T-helper 9 cell (primary cell): Measurements from ENCODE around the gene SSBP3.

Experiments
- DNase-seq: peaks from one replicate; pipeline ENCODE4 v3.0.0-alpha.2; 2020

Gene SSBP3

GRCh38 chr1:54260810-54261209 is 145.4 kb downstream of the SSBP3 start:
- DNase-seq, result no peak

- DNase-seq, result no peak
These were observed 146.6 kb downstream of the SSBP3 start for GRCh38 chr1:54259546-54260140.

DNA sequence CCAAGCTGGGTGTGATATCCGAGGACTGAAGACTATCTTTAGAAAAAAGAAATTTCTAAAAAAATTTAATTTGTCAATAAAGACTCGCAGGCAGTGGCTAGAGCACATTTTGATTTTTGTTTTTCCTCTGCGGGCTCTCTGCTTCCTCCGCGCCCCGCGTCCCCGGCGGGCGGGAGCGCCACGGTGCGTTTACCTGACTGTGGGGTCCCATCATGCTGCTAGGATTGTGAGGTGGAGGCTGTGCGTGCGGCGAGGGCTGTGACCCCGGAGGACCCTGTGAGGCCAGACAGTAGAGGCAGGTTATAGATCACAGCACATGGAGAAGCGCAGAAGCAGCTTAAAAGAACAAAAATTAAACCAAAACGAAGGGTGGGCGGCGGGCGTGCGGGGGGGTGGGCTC is 148.3 kb downstream of the SSBP3 start:
- DNase-seq, result no peak

DNA sequence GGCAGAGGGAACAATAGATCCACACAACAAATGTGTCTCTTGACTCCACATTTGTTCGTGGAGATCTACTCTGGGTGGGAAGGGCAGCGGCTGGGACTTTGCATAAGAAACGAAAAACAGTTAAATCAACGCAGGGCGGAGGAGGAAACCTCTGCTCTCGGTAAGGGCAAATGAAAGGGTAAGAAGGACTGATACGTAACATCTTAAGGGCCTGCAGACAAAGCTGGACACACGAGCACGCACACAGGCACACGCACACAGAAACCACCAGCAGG is 148.9 kb downstream of the SSBP3 start:
- DNase-seq, result no peak

- DNase-seq, result no peak
These were observed 149.5 kb downstream of the SSBP3 start for GRCh38 chr1:54256522-54257345.

DNA sequence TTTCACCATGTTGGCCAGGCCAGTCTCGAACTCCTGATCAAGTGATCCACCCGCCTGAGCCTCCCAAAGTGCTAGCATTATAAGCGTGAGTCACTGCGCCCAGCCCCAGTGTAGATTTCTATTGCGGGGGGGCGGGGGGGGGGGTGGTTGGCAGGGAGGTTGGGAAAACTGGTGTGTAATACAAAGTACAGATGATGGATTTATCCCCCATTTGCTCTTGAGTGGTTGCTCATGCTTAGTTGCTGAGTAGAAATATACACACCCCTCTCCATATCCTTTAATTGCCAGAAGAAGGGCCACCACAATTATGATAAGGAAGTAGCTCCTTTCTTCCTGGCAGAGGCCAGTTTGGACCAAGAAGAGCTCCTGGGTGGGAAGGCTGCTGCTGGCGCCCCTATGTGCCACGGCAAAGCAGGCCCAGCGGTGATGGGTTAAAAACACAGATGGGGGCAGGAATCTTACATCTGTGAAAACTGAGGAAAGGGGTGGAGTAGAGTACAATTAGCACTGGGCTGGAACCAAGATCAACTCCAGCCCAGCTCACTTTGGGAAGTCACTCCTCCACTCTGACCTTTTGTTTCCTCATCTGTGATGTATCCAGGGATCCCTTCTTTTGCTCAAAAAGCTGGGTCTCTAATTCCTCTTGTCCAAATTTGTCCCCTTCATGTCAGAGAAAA is 151.0 kb downstream of the SSBP3 start:
- DNase-seq, result no peak

- no peak for DNase-seq
These were observed 152.1 kb downstream of the SSBP3 start for GRCh38 chr1:54254055-54254454.

DNA sequence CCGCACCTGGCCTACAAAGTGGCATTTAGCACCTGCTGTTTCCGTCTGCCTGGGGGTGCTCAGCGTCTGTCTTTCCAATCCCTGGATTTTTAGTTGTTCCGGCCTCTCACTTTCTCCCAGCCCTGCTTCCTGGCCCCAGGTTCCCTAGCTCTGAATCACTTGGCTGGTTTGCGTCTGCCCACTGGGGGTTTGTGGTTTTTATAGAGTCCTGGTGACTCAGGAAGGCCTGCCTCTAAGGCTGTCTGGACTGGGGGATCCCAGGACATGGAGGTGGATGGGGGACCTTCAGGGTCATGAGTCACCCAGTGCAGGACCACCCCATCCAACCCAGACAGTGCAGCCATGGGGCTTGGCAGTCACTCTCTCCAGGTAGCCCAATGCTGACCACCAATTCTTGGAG is 152.7 kb downstream of the SSBP3 start:
- DNase-seq, result no peak

DNA sequence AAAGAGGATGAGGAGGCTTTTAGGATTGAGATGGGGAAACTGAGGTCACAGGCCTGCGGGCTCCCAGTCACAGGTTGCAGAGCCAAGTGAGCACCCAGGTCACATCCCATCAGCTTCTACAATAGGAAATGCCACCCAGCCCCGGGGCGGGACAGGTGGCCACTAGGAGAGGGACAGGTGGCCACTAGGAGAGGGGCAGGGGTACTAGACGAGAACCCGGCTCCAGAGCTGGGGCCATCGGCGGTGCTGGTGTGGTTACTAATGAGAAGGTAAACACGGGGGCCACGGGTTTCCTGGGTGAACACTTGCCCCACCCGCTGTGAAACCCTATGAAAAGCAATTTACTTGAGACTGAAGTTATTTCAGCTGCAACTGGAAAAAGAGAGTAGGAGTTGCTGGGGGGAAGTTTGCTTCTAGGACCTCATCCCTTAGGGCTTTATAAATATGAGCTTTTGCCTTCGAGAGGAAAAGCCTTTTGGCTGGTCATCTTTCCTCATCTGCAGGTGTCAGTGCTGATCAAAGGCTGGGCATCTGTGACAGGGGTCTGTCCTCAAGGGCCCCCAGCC is 153.7 kb downstream of the SSBP3 start:
- DNase-seq, result no peak

DNA sequence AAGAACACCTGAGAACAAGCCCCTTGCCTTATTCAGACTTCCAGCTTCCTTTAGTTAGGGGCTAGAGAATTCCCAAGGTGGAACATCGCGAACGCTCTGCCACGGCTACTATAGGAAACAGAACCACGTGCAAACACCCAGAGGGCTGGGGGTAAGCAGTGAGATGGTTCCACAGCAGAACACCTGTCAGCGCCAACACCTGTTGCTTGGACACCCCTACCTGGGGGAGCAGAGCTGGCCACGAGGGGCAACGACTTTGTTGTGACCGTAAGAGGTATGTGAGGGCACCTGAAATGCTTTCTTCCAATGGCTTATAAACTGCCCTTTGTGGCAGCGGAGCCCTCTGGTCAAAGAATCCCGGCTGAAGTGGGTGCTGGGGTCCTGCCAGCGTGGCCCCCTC is 155.5 kb downstream of the SSBP3 start:
- DNase-seq, result no peak

DNA sequence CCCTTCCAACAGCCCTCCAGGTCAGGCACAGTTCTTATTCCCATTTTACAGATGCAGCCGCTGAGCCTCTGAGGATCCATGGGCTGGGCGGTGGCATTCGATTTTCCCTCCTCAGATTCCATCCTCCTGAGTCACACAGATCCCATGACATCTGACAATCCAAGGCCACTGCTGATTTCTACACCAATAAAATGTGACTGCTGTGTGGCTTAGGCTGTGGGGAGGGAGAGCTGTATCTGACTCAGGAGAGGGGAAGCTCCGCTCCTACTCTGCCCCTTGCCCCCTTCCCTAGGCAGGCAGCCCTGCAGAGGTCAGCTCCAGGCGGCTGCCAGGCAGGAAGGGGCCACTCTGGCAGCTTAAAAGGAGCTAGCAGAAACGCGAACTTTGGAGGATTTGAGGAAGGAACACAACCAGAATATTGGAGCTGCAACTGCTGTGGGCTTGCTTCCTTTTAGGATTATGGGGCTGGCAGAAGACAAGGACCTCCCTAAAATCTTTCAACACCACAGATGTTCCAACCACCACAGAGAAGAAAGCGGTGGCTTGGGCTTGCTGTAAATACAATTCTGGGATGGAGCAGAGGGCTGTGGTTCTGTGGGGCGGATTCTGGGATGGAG is 156.3 kb downstream of the SSBP3 start:
- no peak for DNase-seq

DNA sequence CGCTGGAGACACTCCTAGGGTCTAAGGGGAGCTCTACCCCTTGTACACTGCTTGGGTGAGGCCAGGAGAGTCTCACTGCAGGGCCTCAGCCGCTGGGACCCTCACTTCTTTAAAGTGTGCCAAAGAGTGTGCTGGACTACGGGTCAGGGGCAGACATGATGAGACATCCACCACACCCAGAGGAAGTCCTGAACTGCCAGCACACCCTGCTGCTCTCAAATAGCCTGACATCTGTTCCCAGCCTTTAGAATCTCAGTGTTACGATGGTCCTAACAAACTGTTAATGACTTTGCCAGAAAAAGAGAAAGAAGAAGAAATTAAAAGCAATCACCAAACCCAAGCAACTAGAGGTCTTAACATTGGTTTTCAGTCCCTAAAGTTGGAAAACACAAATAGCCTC is 157.2 kb downstream of the SSBP3 start:
- DNase-seq, result no peak

- no peak for DNase-seq
These were observed 158.2 kb downstream of the SSBP3 start for GRCh38 chr1:54247863-54248515.

GRCh38 chr1:54246116-54246721 is 160.0 kb downstream of the SSBP3 start:
- DNase-seq, result no peak

DNA sequence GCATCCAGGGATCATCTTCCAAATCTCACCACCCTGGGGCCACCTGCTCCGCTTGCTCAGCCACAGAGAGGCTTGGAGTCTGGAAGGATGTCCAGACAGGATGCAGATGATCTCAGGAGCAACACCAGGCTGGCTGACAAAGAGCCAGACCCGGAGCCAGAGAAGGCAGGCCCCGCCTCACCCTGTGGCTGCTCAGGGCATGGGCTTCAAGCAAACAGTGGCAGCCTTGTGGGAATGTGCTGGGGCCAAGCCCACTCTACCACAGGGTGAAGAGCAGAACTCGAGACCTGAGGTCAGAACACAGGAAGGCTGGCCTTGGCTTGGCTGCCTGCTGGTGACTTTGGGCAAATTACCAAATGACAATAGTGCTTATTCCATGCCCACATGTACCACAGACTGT is 160.7 kb downstream of the SSBP3 start:
- DNase-seq, result no peak

DNA sequence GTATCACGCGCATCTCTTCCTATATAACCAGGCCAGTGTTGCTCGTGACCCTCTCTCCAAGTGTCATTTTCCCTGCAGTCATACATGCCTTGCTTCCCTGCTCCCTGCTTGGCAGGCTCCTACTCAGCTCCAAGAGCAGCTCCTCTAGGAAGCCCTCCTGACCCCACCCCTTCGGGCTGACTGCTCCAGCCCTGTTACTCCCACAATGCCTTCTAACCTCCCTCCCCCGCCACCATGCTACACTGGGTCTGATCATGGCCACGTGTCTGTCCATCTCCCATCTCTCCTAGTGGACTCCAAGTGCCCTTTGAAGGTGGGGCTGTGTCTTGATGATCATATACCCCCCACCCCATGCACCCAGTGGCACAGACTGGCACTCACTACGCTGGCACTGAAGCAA is 161.5 kb downstream of the SSBP3 start:
- no peak for DNase-seq

DNA sequence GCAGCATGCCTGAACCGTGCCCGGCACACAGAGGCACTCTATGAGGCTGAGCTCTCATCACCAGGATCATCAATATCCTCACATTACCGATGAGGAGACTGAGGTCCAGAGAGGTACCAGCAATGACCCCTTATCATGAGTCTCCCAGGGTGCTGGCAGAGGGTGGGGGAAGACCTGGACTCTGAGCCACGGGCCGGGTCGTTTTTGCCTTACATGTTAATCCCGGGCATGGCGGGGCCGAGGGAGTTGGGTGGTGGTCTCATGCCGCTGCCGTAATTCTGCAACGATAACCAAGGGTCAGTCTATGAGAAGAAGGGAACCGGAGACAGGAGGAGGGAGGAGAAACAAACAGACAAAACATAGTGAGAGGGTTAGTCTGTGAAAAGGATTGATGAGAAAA is 163.2 kb downstream of the SSBP3 start:
- DNase-seq, result no peak

- DNase-seq, result no peak
These were observed 164.8 kb downstream of the SSBP3 start for GRCh38 chr1:54241364-54241763.

GRCh38 chr1:54240741-54241335 is 165.4 kb downstream of the SSBP3 start:
- DNase-seq, result no peak

- DNase-seq, result no peak
These were observed 166.6 kb downstream of the SSBP3 start for GRCh38 chr1:54239631-54240031.

- no peak for DNase-seq
These were observed 167.2 kb downstream of the SSBP3 start for GRCh38 chr1:54239035-54239383.

- no peak for DNase-seq
These were observed 167.7 kb downstream of the SSBP3 start for GRCh38 chr1:54238353-54239034.
